ENCODE data around the gene PRKCA.

Gene PRKCA

DNA sequence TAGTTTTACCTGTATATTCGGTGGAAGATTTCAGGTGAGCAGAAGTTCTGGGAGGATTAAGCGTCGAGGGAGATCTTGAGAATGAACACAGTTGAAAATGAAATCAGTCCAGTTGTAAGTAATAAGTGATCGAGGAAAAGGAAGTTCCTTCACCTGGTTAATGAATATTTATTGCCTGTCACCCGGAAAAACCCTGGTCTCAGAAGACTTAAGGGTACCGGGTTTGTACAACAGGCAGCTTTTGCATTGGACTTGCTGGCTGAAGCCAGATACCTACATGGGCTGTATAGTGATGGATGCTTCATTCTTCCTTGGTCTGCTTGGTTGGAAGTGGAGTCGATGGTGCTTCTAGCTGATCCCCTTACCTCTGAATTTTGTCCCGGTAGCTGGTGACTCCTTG, 72.7 kb downstream of the PRKCA start:
- no peak overlapping the region for H3K4me3 ChIP-seq (ENCODE audit: low read depth, low read length)
- TF ChIP-seq, protein P1, sequence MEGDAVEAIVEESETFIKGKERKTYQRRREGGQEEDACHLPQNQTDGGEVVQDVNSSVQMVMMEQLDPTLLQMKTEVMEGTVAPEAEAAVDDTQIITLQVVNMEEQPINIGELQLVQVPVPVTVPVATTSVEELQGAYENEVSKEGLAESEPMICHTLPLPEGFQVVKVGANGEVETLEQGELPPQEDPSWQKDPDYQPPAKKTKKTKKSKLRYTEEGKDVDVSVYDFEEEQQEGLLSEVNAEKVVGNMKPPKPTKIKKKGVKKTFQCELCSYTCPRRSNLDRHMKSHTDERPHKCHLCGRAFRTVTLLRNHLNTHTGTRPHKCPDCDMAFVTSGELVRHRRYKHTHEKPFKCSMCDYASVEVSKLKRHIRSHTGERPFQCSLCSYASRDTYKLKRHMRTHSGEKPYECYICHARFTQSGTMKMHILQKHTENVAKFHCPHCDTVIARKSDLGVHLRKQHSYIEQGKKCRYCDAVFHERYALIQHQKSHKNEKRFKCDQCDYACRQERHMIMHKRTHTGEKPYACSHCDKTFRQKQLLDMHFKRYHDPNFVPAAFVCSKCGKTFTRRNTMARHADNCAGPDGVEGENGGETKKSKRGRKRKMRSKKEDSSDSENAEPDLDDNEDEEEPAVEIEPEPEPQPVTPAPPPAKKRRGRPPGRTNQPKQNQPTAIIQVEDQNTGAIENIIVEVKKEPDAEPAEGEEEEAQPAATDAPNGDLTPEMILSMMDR (IDR thresholded peaks at IDR 0.05; ENCODE audit: low read depth, low read length) = no peak

DNA sequence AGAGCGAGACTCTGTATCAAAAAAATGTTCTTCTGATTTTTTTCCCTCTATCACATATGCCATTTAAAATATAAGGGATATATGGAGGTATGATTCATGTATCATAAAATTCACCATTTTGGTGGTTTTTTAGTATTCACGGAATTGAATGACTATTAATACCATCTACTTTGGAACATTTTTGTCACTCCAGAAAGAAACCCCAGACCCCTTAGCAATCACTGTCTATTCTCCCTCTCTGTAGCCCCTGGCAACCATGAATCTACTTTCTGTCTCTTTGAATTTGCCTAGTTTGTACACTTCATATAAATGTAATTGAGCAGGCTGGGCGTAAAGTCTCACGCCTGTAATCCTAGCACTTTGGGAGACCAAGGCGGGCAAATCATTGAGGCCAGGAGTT, 75.9 kb downstream of the PRKCA start:
- TF ChIP-seq, protein P1 (IDR thresholded peaks at IDR 0.05; ENCODE audit: low read depth, low read length) = no peak
- H3K4me3 ChIP-seq (ENCODE audit: low read depth, low read length) = no peak overlapping the region

DNA sequence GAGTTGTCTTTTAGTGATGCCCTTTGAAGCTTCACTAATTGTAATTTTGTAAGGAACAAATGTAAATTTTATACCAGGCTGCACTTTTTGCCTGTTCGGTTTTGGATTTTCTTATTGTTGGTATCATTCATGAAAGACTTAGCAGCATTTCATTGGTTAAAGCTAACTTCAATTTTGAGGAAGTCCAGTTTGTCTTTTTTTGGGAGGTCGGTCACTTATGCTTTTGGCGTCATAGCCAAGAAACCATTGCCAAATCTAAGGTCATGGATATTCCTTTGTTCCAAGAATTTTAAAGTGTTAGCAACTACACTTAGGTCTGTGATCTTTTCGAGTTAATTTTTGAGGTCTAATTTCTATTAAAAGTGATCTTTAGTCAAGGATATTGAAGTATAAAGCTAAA, 77.1 kb downstream of the PRKCA start:
- H3K4me3 ChIP-seq (ENCODE audit: low read depth, low read length) = no peak overlapping the region
- TF ChIP-seq, protein P1 (IDR thresholded peaks at IDR 0.05; ENCODE audit: low read depth, low read length) = no peak

DNA sequence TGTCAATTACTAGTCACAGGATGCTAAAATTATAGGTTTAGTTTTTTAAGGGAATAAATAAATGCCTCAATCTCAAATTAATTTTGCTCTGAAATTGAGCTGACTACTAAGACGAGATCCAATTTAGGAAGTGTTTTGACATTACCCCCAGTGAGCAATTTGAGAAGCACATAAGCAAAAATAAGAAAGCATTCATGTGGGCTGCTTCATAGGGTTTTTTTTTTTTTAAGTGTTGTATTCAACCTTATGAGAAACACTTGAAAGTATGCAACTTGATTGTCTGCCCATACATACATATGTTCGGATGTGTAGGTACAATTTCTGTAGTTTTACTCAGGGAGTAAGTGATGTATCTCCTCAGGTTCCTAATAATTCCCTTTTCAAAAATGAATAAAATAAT, 77.6 kb downstream of the PRKCA start:
- TF ChIP-seq, protein P1 (IDR thresholded peaks at IDR 0.05; ENCODE audit: low read depth, low read length) = no peak
- H3K4me3 ChIP-seq (ENCODE audit: low read depth, low read length) = no peak overlapping the region

- TF ChIP-seq, protein P1 (IDR thresholded peaks at IDR 0.05; ENCODE audit: low read depth, low read length) = no peak
- no peak overlapping the region for H3K4me3 ChIP-seq (ENCODE audit: low read depth, low read length)
Observed at GRCh38 chr17:66381701-66382362, 79.4 kb downstream of the PRKCA start.

- TF ChIP-seq, protein P1 (IDR thresholded peaks at IDR 0.05; ENCODE audit: low read depth, low read length) = no peak
- H3K4me3 ChIP-seq (ENCODE audit: low read depth, low read length) = no peak overlapping the region
Observed at GRCh38 chr17:66383333-66383732, 80.9 kb downstream of the PRKCA start.

DNA sequence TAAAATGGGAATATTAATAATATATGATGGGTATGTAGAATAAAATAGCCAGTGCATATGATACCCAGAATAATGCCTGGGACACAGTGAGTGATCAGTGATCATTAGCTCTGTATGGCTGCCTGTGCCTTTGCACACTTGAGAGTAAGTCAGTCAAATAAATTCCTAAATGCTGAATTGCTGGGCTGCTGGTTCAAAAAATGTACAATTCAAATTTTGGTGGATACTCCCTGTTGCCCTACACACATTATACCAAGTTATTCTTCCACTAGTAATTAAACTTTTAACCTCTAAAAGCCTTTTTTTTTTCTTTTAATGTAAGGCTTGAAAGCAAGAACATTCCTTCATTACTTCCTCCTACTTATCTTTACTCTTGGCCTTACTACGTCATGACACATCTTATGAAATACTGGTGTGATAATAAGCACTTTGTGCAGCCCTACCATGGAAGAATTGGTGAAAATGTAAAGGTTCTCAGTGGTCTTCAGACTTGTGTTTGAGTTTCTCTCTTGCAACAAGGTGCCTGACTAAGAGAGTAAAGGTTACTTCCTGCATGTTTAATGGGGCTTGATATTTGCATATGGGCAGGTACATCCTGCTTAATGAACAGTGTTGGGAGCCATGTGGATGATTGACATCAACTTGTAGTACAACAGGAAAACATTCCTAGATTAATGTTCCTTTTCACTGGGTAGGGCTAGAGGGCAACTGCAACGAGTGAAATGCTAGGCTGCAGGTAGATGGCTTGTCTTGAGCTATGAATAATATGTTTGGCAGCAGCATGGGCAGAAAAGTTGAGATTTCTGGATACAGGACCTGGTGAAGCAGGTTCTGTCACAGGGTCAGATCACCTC, 84.3 kb downstream of the PRKCA start:
- H3K4me3 ChIP-seq (ENCODE audit: low read depth, low read length) = no peak overlapping the region
- TF ChIP-seq, protein P1 (IDR thresholded peaks at IDR 0.05; ENCODE audit: low read depth, low read length) = no peak

All from WI38 (cell line).